Liver (tissue), 9 donors: Measurements from ENCODE around the gene GRK5. TPM values are rescaled to one million over a fixed set of nuclear protein-coding genes. Genes with fewer than 3 reads are reported as not detected.

Experiments
- DNase-seq: peaks from one replicate; pipeline ENCODE4 v3.0.0-alpha.2; 2017; ENCODE audit warnings: low spot score
- H3K27ac ChIP-seq, 2 donors: one replicate each; pipeline ENCODE4 v1.7.0; 2013; ENCODE audit warnings: inconsistent platforms in 2 of 2, low read length in 2 of 2, control low read depth in 1 of 2, low read depth in 1 of 2, mild to moderate bottlenecking in 1 of 2
- H3K27me3 ChIP-seq, 4 donors: one replicate each; pipeline versions ENCODE4 v1.6.1 to v1.7.0; 2013; ENCODE audit warnings: low read length in 3 of 4, inconsistent platforms in 1 of 4, mild to moderate bottlenecking in 1 of 4, moderate library complexity in 1 of 4; ENCODE audit not compliant: control insufficient read depth in 4 of 4, insufficient read depth in 4 of 4
- H3K36me3 ChIP-seq, 4 donors: one replicate each; pipeline versions ENCODE4 v1.6.1 to v1.7.0; 2013; ENCODE audit warnings: low read length in 3 of 4, mild to moderate bottlenecking in 3 of 4, low read depth in 1 of 4, moderate library complexity in 1 of 4; ENCODE audit not compliant: control insufficient read depth in 4 of 4, insufficient read depth in 3 of 4
- H3K4me1 ChIP-seq, 4 donors: one replicate each; pipeline versions ENCODE4 v1.6.1 to v1.7.0; 2013; ENCODE audit warnings: low read length in 3 of 4, mild to moderate bottlenecking in 3 of 4, moderate library complexity in 1 of 4; ENCODE audit not compliant: control insufficient read depth in 4 of 4, insufficient read depth in 4 of 4
- H3K4me3 ChIP-seq, 3 donors: one replicate each; pipeline versions ENCODE4 v1.6.1 to v1.7.0; 2013; ENCODE audit warnings: low read length in 3 of 3, control low read depth in 1 of 3, low read depth in 1 of 3, mild to moderate bottlenecking in 1 of 3
- H3K9ac ChIP-seq, 2 donors: one replicate each; pipeline ENCODE4 v1.7.0; 2013; ENCODE audit warnings: low read length in 2 of 2, mild to moderate bottlenecking in 2 of 2, moderate library complexity in 2 of 2, control low read depth in 1 of 2, low read depth in 1 of 2
- H3K9me3 ChIP-seq, 4 donors: one replicate each; pipeline versions ENCODE4 v1.6.1 to v1.7.0; 2013; ENCODE audit warnings: low read length in 3 of 4; ENCODE audit not compliant: control insufficient read depth in 4 of 4
- ATF3 ChIP-seq: IDR thresholded peaks from 2 replicates; pipeline ENCODE4 v1.6.1; 2016; ENCODE audit warnings: antibody characterized with exemption
- CTCF ChIP-seq: fragments of 150-350 bp; IDR thresholded peaks from 2 replicates; pipeline ENCODE4 v1.5.1; 2017; ENCODE audit warnings: improper control_type of control experiment, low read depth, low read length; ENCODE audit not compliant: missing input control
- EGR1 ChIP-seq, 2 donors: IDR thresholded peaks; 2 replicates each; pipeline ENCODE4 v1.6.1; 2016 to 2018; ENCODE audit warnings: antibody characterized with exemption in 2 of 2, low read depth in 2 of 2
- FOXA1 ChIP-seq: IDR thresholded peaks from 2 replicates; pipeline ENCODE4 v1.6.1; 2016; ENCODE audit warnings: antibody characterized with exemption
- FOXA2 ChIP-seq: IDR thresholded peaks from 2 replicates; pipeline ENCODE4 v1.6.1; 2016; ENCODE audit warnings: antibody characterized with exemption
- GABPA ChIP-seq, 2 donors: IDR thresholded peaks in 1 of 2; conservative IDR thresholded peaks in 1 of 2; 2 replicates each; pipeline ENCODE4 v1.6.1; 2016; ENCODE audit warnings: antibody characterized with exemption in 2 of 2, mild to moderate bottlenecking in 1 of 2, moderate library complexity in 1 of 2
- HNF4A ChIP-seq, 2 donors: conservative IDR thresholded peaks; 2 replicates each; pipeline ENCODE4 v1.6.1; 2016; ENCODE audit warnings: antibody characterized with exemption in 2 of 2, mild to moderate bottlenecking in 2 of 2
- HNF4G ChIP-seq: IDR thresholded peaks from 2 replicates; pipeline ENCODE4 v1.6.1; 2016; ENCODE audit warnings: antibody characterized with exemption
- JUND ChIP-seq, 2 donors: IDR thresholded peaks; 2 replicates each; pipeline ENCODE4 v1.6.1; 2016; ENCODE audit warnings: antibody characterized with exemption in 2 of 2
- MAX ChIP-seq: IDR thresholded peaks from 2 replicates; pipeline ENCODE4 v1.6.1; 2016; ENCODE audit warnings: antibody characterized with exemption
- NR2F2 ChIP-seq: IDR thresholded peaks from 2 replicates; pipeline ENCODE4 v1.6.1; 2016; ENCODE audit warnings: antibody characterized with exemption
- RAD21 ChIP-seq, 2 donors: IDR thresholded peaks; 2 replicates each; pipeline ENCODE4 v1.6.1; 2016; ENCODE audit warnings: antibody characterized with exemption in 2 of 2, mild to moderate bottlenecking in 2 of 2
- REST ChIP-seq: IDR thresholded peaks from 2 replicates; pipeline ENCODE4 v1.6.1; 2016; ENCODE audit warnings: antibody characterized with exemption, mild to moderate bottlenecking
- RXRA ChIP-seq, 2 donors: IDR thresholded peaks; 2 replicates each; pipeline ENCODE4 v1.6.1; 2017 to 2018; ENCODE audit warnings: antibody characterized with exemption in 2 of 2, mild to moderate bottlenecking in 1 of 2
- SP1 ChIP-seq: IDR thresholded peaks from 2 replicates; pipeline ENCODE4 v1.6.1; 2018; ENCODE audit warnings: antibody characterized with exemption, mild to moderate bottlenecking
- TAF1 ChIP-seq: conservative IDR thresholded peaks from 2 replicates; pipeline ENCODE4 v1.6.1; 2016; ENCODE audit warnings: antibody characterized with exemption, mild to moderate bottlenecking
- YY1 ChIP-seq: IDR thresholded peaks from 2 replicates; pipeline ENCODE4 v1.6.1; 2016; ENCODE audit warnings: antibody characterized with exemption, mild to moderate bottlenecking
- ZBTB33 ChIP-seq: IDR thresholded peaks from 2 replicates; pipeline ENCODE4 v1.6.1; 2016; ENCODE audit warnings: antibody characterized with exemption
- WGBS: extraction: QIAGEN DNeasy Blood & Tissue Kit; methylation state at CpG from one replicate; pipeline ENCODE4 v1.1.7; 2013; 5-methylcytosine and 5-hydroxymethylcytosine counted together
- polyA plus RNA-seq, 2 donors: library from polyadenylated mRNA; stranded (reverse) in 1 of 2; unstranded in 1 of 2; fragments of 200-250 nt in 1 of 2; fragments of >200 nt in 1 of 2; fragmentation: Nextera tagmentation in 1 of 2; extraction: Ambion mirVana in 1 of 2; gene quantifications; one replicate each; pipeline versions ENCODE4 v1.2.1 to v1.2.3, GENCODE V29; 2013 to 2015
- total RNA-seq, 2 donors: library from RNA; depleted of rRNA; stranded (reverse); fragments of >200 nt; gene quantifications; one replicate each; pipeline ENCODE4 v1.2.3, GENCODE V29; 2014
- donor health status: healthy.
- donor health status: healthy.
- donor health status: healthy.
- donor health status: healthy.
- donor health status: healthy.

The GRK5 gene
- total and polyA plus RNA-seq, 4 donors, result 2.1 to 6.6 (median 5.1) TPM

GRCh38 chr10:119333146-119333792 is 125.9 kb downstream of the GRK5 start:
- WGBS, result 84% methylated on average over 8 of the region's 8 CpGs
- Histone ChIP-seq H3K9me3 (no peaks in the 10 kb centered on the region), H3K9ac (no peak overlapping the region), H3K27me3 (no peaks in the 10 kb centered on the region), H3K27ac (peak overlapping the region; percentile 38 to 45), H3K4me1 (no peaks in the 10 kb centered on the region), H3K4me3 (no peak overlapping the region), H3K36me3 (no peaks in the 10 kb centered on the region)
- TF ChIP-seq SP1 (no peak), YY1 (no peak), EGR1 (IDR thresholded peaks at IDR 0.05; ENCODE audit: low read depth in 2 of 2) (no peak), GABPA (IDR thresholded peaks at IDR 0.05 in 1 of 2, conservative IDR thresholded peaks at IDR 0.05 in 1 of 2) (no peak), HNF4G (no peak), JUND (IDR thresholded peaks at IDR 0.05) (no peak), TAF1 (no peak), FOXA1 (no peak), HNF4A (conservative IDR thresholded peaks at IDR 0.05) (no peak), ATF3 (no peak), REST (no peak), RXRA (IDR thresholded peaks at IDR 0.05) (no peak), ZBTB33 (no peak), RAD21 (IDR thresholded peaks at IDR 0.05) (no peak), FOXA2 (no peak), NR2F2 (no peak), CTCF (no peak), MAX (no peak)
- no peak for DNase-seq
